Esophagus squamous epithelium (tissue), 5 donors: ENCODE data around the gene DOCK2. TPM values are rescaled to one million over a fixed set of nuclear protein-coding genes. Genes with fewer than 3 reads are reported as not detected.

Source experiments
- DNase-seq: peaks from one replicate; lab custom pipeline; 2025; lab: John Stamatoyannopoulos, UW
- H3K27ac ChIP-seq, 4 donors: fragments of 200-600 bp; sonication (generic); one replicate each; pipeline ENCODE4 v1.5.1; 2016 to 2019; ENCODE audit warnings: mild to moderate bottlenecking in 1 of 4
- H3K27me3 ChIP-seq, 4 donors: fragments of 200-600 bp; sonication (generic); 1 replicate in 3 of 4; 2 replicates in 1 of 4; pipeline versions ENCODE4 v1.5.1 to v1.6.0; 2017 to 2021; ENCODE audit warnings: antibody characterized with exemption in 1 of 4
- H3K36me3 ChIP-seq, 3 donors: fragments of 200-600 bp; sonication (generic); one replicate each; pipeline ENCODE4 v1.5.1; 2016 to 2019
- H3K4me1 ChIP-seq, 3 donors: fragments of 200-600 bp; sonication (generic); one replicate each; pipeline ENCODE4 v1.5.1; 2017 to 2019
- H3K4me3 ChIP-seq, 4 donors: fragments of 200-600 bp; sonication (generic); 1 replicate in 3 of 4; 2 replicates in 1 of 4; pipeline ENCODE4 v1.5.1; 2016 to 2019; ENCODE audit warnings: mild to moderate bottlenecking in 2 of 4, moderate library complexity in 1 of 4
- H3K9me3 ChIP-seq, 3 donors: fragments of 200-600 bp; sonication (generic); one replicate each; pipeline ENCODE4 v1.5.1; 2016 to 2019
- POLR2A ChIP-seq, 4 donors: fragments of 450-650 bp; IDR thresholded peaks; one replicate each; pipeline ENCODE4 v1.6.1; 2017; ENCODE audit warnings: antibody characterized with exemption in 4 of 4, mild to moderate bottlenecking in 4 of 4, moderate library complexity in 3 of 4
- WGBS, 2 donors: methylation state at CpG; one replicate each; pipeline ENCODE4 v1.1.5; 2018; 5-methylcytosine and 5-hydroxymethylcytosine counted together
- intact Hi-C: fragments of 100-400 bp; cut with DNase I; formaldehyde crosslinking; loops from one replicate; pipeline ENCODE4 v1.15.0; 2022
- total RNA-seq, 4 donors: library from RNA; depleted of rRNA; stranded (reverse); fragments of >200 nt; gene quantifications; one replicate each; pipeline ENCODE4 v1.1.0, GENCODE V29; 2016
- TF ChIP-seq, protein P1 (sequence below), 6 experiments: fragments of 450-650 bp in 4 of 6; fragments of 200-600 bp in 2 of 6; sonication (generic) in 2 of 6; IDR thresholded peaks; one replicate each; pipeline ENCODE4 v1.5.1; 2016 to 2019; ENCODE audit warnings: antibody characterized with exemption in 6 of 6, mild to moderate bottlenecking in 4 of 6, moderate library complexity in 4 of 6
- donor health status: DM: yes; HTN: yes; CAD: no.

Gene DOCK2
- total RNA-seq, 4 donors from 2014 or later, result 4.1 to 14.5 (median 10.0) TPM

DNA sequence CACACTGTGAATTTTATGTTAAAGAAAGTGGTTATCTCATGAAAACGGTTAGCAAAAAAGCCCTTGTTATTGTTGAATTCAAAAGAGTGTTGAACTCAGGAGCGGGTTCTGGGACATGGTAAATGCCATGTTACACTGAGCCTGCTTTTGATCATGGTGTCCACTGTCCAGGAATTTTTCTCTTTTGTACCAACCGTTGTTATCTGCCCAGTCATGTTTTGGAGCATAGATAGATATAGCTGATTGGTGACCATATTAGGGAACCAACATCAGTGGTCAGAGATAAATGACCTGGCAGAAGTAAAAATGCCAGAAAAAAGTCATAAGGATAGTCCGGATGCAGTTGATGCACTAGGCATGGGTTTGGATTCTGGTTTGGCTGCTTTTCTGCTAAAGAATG lies 29.3 kb downstream of the DOCK2 start:
- H3K4me3 ChIP-seq, result no peak overlapping the region
- no peak for DNase-seq
- 63 to 75% methylated on average over 4 of the region's 4 CpGs for WGBS, 2 donors
- intact Hi-C loops, result no loop called here
- no peak for TF ChIP-seq POLR2A (IDR thresholded peaks at IDR 0.05)
- TF ChIP-seq, protein P1, sequence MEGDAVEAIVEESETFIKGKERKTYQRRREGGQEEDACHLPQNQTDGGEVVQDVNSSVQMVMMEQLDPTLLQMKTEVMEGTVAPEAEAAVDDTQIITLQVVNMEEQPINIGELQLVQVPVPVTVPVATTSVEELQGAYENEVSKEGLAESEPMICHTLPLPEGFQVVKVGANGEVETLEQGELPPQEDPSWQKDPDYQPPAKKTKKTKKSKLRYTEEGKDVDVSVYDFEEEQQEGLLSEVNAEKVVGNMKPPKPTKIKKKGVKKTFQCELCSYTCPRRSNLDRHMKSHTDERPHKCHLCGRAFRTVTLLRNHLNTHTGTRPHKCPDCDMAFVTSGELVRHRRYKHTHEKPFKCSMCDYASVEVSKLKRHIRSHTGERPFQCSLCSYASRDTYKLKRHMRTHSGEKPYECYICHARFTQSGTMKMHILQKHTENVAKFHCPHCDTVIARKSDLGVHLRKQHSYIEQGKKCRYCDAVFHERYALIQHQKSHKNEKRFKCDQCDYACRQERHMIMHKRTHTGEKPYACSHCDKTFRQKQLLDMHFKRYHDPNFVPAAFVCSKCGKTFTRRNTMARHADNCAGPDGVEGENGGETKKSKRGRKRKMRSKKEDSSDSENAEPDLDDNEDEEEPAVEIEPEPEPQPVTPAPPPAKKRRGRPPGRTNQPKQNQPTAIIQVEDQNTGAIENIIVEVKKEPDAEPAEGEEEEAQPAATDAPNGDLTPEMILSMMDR (IDR thresholded peaks at IDR 0.05), result no peak
- H3K9me3 ChIP-seq, result no peaks in the 10 kb centered on the region
- peaks cover 0 to 14% (median 0%) of the 10 kb centered on the region in 4 donors for H3K27me3 ChIP-seq
- no peaks in the 10 kb centered on the region for H3K36me3 ChIP-seq
- no peaks in the 10 kb centered on the region for H3K4me1 ChIP-seq
- H3K27ac ChIP-seq, result no peak overlapping the region

DNA sequence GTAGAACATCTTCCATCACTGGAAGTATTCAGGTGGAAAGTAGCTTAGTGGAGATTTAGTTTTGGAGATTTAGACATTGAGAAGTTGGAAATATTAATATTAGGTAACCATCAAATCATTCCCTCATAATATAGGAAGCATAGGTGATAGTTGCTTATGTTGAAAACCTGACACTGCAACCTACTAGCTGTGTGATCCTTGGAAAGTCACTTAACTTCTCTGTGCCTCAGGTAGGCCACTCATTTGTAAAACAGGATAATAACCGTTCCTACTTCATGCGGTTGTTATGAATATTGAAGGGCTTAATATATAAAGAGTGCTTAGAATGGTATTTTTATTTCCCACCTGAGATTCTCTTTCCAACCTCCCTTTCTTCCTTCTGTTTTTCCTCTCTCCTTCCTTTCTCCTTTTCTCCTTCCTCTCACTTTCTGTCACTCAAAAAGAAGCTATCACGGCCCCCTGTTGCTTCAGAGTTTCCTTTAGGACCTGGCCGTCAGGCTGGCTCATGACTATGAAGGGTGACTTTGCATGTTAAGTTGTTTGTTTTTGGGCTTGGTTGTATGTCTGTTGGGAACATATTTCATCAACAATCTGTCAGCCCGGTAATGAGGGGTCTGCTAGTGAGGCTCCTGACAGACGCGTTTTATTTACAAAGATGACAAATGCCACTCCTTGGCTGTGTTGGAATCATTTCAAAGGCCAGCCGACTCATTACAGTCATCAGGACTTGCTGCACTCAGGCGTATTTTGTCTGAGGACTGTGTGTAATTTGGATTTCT lies 31.0 kb downstream of the DOCK2 start:
- no peak for DNase-seq
- WGBS, 2 donors, result 41 to 44% methylated on average over 9 of the region's 9 CpGs
- Histone ChIP-seq H3K27ac (no peak overlapping the region), H3K4me1 (no peaks in the 10 kb centered on the region), H3K9me3 (no peaks in the 10 kb centered on the region), H3K36me3 (no peaks in the 10 kb centered on the region), H3K27me3 (peaks cover 0 to 18% (median 0%) of the 10 kb centered on the region in 4 donors), H3K4me3 (no peak overlapping the region)
- no peak for TF ChIP-seq POLR2A (IDR thresholded peaks at IDR 0.05)
- TF ChIP-seq, protein P1 (IDR thresholded peaks at IDR 0.05), result no peak
- intact Hi-C loops, result no loop called here

DNA sequence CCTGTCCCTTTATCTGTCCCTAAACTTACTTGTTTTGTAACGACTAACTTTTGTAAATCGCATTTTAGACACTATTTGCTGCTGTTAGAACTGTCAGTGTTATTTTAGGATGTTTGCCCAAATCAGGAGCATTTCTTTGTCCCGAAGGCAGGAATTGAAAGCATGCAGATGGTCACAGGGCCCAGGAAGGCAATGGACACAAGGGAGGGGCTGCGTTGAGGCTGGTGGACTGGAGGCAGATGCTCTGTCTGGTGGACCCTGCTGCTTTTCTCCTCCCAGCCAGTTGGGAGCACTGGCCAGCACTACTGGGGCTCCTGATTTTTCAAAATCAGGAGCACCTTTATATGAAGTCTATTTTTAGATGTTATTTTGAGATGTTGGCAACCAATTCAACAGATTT lies 31.7 kb downstream of the DOCK2 start:
- DNase-seq, result no peak
- TF ChIP-seq, protein P1 (IDR thresholded peaks at IDR 0.05), result no peak
- no peak for TF ChIP-seq POLR2A (IDR thresholded peaks at IDR 0.05)
- WGBS, 2 donors, result 38 to 46% methylated on average over 3 to 4 of the region's 4 CpGs

DNA sequence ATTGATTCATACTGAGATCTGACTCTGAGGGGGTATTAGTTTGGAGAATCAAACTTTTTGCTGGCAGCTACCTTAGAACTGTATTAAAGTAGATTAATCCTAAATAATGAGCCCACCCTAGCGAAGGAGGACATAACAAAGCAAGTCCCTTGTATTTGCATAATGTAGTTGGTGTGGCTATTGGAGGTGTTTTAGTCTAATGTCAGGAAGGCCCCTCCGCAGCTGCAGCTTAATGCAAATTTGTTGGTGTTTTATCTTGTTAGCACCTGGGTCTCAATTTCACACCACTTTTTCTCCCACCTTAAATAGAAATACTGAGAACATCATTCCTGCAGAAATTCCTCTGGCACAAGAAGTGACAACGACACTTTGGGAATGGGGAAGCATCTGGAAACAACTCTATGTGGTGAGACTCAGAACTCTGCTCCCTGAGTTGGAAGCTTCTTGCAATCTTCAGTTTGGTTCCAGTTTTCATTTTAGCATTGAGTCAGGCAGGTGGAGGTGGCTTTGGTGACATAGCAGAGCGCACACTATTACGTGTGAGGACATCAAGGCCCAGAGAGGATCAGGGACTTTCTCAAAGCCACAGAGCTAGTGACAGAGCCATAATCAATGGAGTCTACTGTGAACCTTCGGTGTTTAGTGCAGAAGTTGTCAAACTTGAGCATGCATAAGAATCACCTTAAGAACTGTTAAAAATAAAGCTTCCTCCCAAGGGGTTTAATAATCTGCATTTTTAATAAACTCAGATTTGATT lies 33.9 kb downstream of the DOCK2 start:
- Histone ChIP-seq H3K27me3 (peaks cover 0 to 18% (median 0%) of the 10 kb centered on the region in 4 donors), H3K27ac (no peak overlapping the region), H3K4me3 (no peak overlapping the region), H3K9me3 (no peaks in the 10 kb centered on the region), H3K36me3 (no peaks in the 10 kb centered on the region), H3K4me1 (no peaks in the 10 kb centered on the region)
- DNase-seq, result no peak
- intact Hi-C loops, result no loop called here
- 61 to 64% methylated on average over 6 of the region's 6 CpGs for WGBS, 2 donors
- TF ChIP-seq, protein P1 (IDR thresholded peaks at IDR 0.05), result no peak
- TF ChIP-seq POLR2A (IDR thresholded peaks at IDR 0.05), result no peak

More for the DNA sequence above, 31.7 kb downstream of the DOCK2 start:
- no peak overlapping the region for H3K27ac ChIP-seq
- peaks cover 0 to 18% (median 0%) of the 10 kb centered on the region in 4 donors for H3K27me3 ChIP-seq
- no peak overlapping the region for H3K4me3 ChIP-seq
- no peaks in the 10 kb centered on the region for H3K36me3 ChIP-seq
- no peaks in the 10 kb centered on the region for H3K9me3 ChIP-seq
- intact Hi-C loops, result no loop called here
- H3K4me1 ChIP-seq, result no peaks in the 10 kb centered on the region

DNA sequence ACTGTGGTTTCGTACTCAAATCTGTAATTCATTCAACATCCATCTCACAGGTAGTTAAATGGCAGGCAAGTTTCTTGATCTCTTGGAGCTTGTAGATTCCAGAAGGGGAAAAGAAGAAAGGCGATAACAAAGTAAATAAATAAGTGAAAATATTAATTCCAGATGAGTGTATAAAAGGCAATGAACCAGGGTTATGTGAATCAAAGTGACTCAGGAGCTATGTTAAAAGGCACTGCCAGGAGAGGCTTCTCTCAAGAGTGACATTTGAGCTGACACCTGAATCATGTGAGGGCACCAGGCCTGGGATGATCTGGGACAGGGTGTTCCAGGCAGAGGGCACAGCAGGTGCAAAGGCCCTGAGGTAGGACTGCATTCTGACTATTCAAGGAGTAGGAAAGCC lies 45.0 kb downstream of the DOCK2 start:
- Histone ChIP-seq H3K4me1 (no peaks in the 10 kb centered on the region), H3K4me3 (no peak overlapping the region), H3K27me3 (no peaks in the 10 kb centered on the region), H3K27ac (no peak overlapping the region), H3K9me3 (no peaks in the 10 kb centered on the region), H3K36me3 (no peaks in the 10 kb centered on the region)
- intact Hi-C loops, result no loop called here
- WGBS, 2 donors, result 77 to 82% methylated on average over 2 of the region's 2 CpGs
- no peak for TF ChIP-seq POLR2A (IDR thresholded peaks at IDR 0.05)
- TF ChIP-seq, protein P1 (IDR thresholded peaks at IDR 0.05), result no peak
- no peak for DNase-seq
